ENCODE results near the gene GON4L. TPM values are rescaled to one million over a fixed set of nuclear protein-coding genes. Genes with fewer than 3 reads are reported as not detected.

GON4L gene
- polyA plus RNA-seq, 1 donor (not counting 4 experiments of a cell fraction or from before 2014, with no cell fraction given), result 16.7 TPM

- dilution Hi-C loops (cut with MboI; ENCODE audit: extremely low pct_ligation_motif_present, low sequenced_read_pairs), result no loop called here
- H3K4me1 ChIP-seq (ENCODE audit: control insufficient read depth, extremely low read depth, insufficient read depth, low read length), result peaks cover 21% of the 10 kb centered on the region
- no peak overlapping the region for H3K4me3 ChIP-seq (ENCODE audit: control insufficient read depth in 2 of 3, extremely low read depth in 1 of 3, insufficient read depth in 2 of 3, low read depth in 1 of 3, low read length in 3 of 3)
- H3K79me2 ChIP-seq (ENCODE audit: control insufficient read depth, insufficient read depth, low read length), result no peaks in the 10 kb centered on the region
- H3K9ac ChIP-seq (ENCODE audit: control insufficient read depth, extremely low read depth, insufficient read depth, low read length), result no peak overlapping the region
- H3K27me3 ChIP-seq (ENCODE audit: control insufficient read depth, extremely low read depth, insufficient read depth, low read length), result no peaks in the 10 kb centered on the region
- H3K4me2 ChIP-seq (ENCODE audit: control insufficient read depth, extremely low read depth, insufficient read depth, low read depth, low read length), result no peak overlapping the region
- no peaks in the 10 kb centered on the region for H3K9me1 ChIP-seq (ENCODE audit: control insufficient read depth, extremely low read depth, insufficient read depth, low read length)
- H3K27ac ChIP-seq (ENCODE audit: control insufficient read depth, insufficient read depth, low read length), result no peak overlapping the region
- TF ChIP-seq CTCF (optimal IDR thresholded peaks at IDR 0.05 in 1 of 3, IDR thresholded peaks at IDR 0.05 in 1 of 3, conservative IDR thresholded peaks at IDR 0.05 in 1 of 3; ENCODE audit: extremely low read depth in 1 of 3, insufficient read depth in 2 of 3, low read length in 3 of 3) (no peak), EZH2 (IDR thresholded peaks at IDR 0.05; ENCODE audit: low read length) (no peak)
- no peaks in the 10 kb centered on the region for H3K36me3 ChIP-seq (ENCODE audit: control insufficient read depth in 2 of 2, extremely low read depth in 1 of 2, insufficient read depth in 2 of 2, low read length in 2 of 2)
- H4K20me1 ChIP-seq (ENCODE audit: control insufficient read depth, extremely low read depth, insufficient read depth, low read length), result no peaks in the 10 kb centered on the region
- no peaks in the 10 kb centered on the region for H3K9me3 ChIP-seq (ENCODE audit: control insufficient read depth, low read depth, low read length)
- FAIRE-seq (no peak), DNase-seq (ENCODE audit: low read depth, low spot score) (no peak)
- no peak overlapping the region for H2AFZ ChIP-seq (ENCODE audit: control insufficient read depth, low read length)
These were observed 33.2 kb upstream of the GON4L start for GRCh38 chr1:155890251-155890650.

- FAIRE-seq, result no peak
- no peaks in the 10 kb centered on the region for H3K27me3 ChIP-seq (ENCODE audit: control insufficient read depth, extremely low read depth, insufficient read depth, low read length)
- no peak overlapping the region for H3K4me2 ChIP-seq (ENCODE audit: control insufficient read depth, extremely low read depth, insufficient read depth, low read depth, low read length)
These were observed 32.6 kb upstream of the GON4L start for GRCh38 chr1:155889566-155889965.

More at GRCh38 chr1:155889566-155889965, 32.6 kb upstream of the GON4L start:
- dilution Hi-C loops (cut with MboI; ENCODE audit: extremely low pct_ligation_motif_present, low sequenced_read_pairs), result no loop called here
- Histone ChIP-seq H3K9me3 (ENCODE audit: control insufficient read depth, low read depth, low read length) (no peaks in the 10 kb centered on the region), H3K36me3 (ENCODE audit: control insufficient read depth in 2 of 2, extremely low read depth in 1 of 2, insufficient read depth in 2 of 2, low read length in 2 of 2) (no peaks in the 10 kb centered on the region), H3K4me1 (ENCODE audit: control insufficient read depth, extremely low read depth, insufficient read depth, low read length) (peaks cover 21% of the 10 kb centered on the region), H3K4me3 (ENCODE audit: control insufficient read depth in 2 of 3, extremely low read depth in 1 of 3, insufficient read depth in 2 of 3, low read depth in 1 of 3, low read length in 3 of 3) (no peak overlapping the region), H3K79me2 (ENCODE audit: control insufficient read depth, insufficient read depth, low read length) (no peaks in the 10 kb centered on the region), H3K9ac (ENCODE audit: control insufficient read depth, extremely low read depth, insufficient read depth, low read length) (no peak overlapping the region), H4K20me1 (ENCODE audit: control insufficient read depth, extremely low read depth, insufficient read depth, low read length) (no peaks in the 10 kb centered on the region), H3K9me1 (ENCODE audit: control insufficient read depth, extremely low read depth, insufficient read depth, low read length) (no peaks in the 10 kb centered on the region), H2AFZ (ENCODE audit: control insufficient read depth, low read length) (no peak overlapping the region), H3K27ac (ENCODE audit: control insufficient read depth, insufficient read depth, low read length) (no peak overlapping the region)
- TF ChIP-seq CTCF (optimal IDR thresholded peaks at IDR 0.05 in 1 of 3, IDR thresholded peaks at IDR 0.05 in 1 of 3, conservative IDR thresholded peaks at IDR 0.05 in 1 of 3; ENCODE audit: extremely low read depth in 1 of 3, insufficient read depth in 2 of 3, low read length in 3 of 3) (no peak), EZH2 (IDR thresholded peaks at IDR 0.05; ENCODE audit: low read length) (no peak)
- DNase-seq (ENCODE audit: low read depth, low spot score), result no peak
